Measurements from ENCODE around the gene TLE4. TPM values are rescaled to one million over a fixed set of nuclear protein-coding genes. Genes with fewer than 3 reads are reported as not detected.

TLE4 gene
- total RNA-seq, 4 donors from 2014 or later, result 30.5 to 66.2 (median 46.4) TPM

GRCh38 chr9:79708541-79708940 is 136.8 kb downstream of the TLE4 start:
- no peak for ATAC-seq
- Histone ChIP-seq H3K9me3 (no peaks in the 10 kb centered on the region), H3K4me1 (no peaks in the 10 kb centered on the region), H3K27me3 (no peaks in the 10 kb centered on the region), H3K36me3 (peaks cover 0 to 91% of the 10 kb centered on the region in 2 donors), H3K4me3 (no peak overlapping the region), H3K27ac (no peak overlapping the region)
- 97 to 100% methylated on average over 8 to 13 of the region's 13 CpGs for WGBS, 2 donors (ENCODE audit: low coverage in 1 of 2)
- TF ChIP-seq POLR2A (IDR thresholded peaks at IDR 0.05), result no peak

DNA sequence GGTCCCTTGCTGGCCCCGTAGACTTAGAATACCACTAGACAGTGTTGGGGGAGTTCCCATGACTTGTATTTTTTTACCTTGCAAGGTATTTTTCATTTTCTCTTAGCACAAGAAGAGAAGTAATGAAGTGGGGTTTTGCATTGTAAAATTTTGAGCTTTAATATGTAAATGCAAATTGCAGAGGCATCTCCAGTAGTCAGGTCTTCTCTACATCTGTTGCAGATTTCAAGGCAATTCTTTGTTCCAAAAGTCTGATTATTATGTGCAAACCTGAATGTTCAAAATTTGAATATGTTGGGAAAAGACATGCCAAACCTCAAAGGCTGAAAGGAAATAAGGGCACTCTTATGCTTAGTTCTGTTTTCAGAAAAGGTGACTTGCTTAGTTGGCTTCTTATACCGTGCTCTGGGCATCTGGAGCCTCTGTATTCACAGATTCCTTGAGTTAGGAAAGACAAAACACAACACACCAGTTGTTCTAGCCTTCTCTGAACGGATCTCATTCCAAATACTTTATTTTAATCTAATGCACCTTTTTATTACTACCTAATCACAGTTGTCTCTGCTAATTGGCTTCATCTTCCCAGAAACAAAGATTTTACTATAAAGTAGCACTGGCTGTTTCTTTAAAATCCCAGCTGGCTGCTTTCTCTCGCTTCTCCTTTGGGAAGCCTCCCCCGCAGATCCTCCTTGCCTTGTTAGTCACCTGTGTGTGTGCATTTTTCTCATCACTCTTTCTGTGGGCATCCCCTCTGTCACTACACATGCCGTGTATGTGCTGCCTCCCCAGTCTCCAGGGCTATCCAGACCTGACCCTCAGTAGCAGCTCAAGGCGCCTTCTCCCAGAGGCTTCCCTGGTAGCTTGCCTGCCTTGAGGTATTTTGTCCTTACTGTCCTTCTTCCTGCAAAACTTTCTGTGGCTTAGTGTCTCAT is 138.2 kb downstream of the TLE4 start:
- H3K36me3 ChIP-seq, result peaks cover 0 to 98% of the 10 kb centered on the region in 2 donors
- H3K4me3 ChIP-seq, result no peak overlapping the region
- ATAC-seq, result no peak
- H3K27me3 ChIP-seq, result no peaks in the 10 kb centered on the region
- H3K27ac ChIP-seq, result no peak overlapping the region
- 91 to 94% methylated on average over 4 to 7 of the region's 7 CpGs for WGBS, 2 donors (ENCODE audit: low coverage in 1 of 2)
- no peaks in the 10 kb centered on the region for H3K9me3 ChIP-seq
- no peaks in the 10 kb centered on the region for H3K4me1 ChIP-seq
- TF ChIP-seq CTCF (IDR thresholded peaks at IDR 0.05), result no peak

DNA sequence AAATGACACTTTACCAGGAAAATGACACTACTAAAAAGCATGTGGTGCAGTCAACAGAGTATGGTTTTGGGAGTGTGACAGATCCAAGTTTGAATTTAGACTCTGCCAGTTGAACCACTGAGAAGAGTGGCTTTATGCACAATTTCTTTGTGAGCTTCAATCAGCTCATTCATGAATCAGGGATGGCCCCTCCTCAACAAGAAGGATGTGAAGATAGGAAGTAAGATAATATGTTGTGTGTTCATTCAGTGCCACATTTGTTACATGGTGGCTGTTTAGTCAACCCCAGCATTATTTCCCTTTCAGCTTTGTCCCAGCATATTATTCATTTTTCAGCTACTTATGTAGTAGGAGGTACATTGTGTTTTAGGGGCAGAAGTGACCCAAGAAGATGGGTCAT is 140.1 kb downstream of the TLE4 start:
- Histone ChIP-seq H3K4me1 (no peaks in the 10 kb centered on the region), H3K4me3 (no peak overlapping the region), H3K36me3 (peaks cover 5 to 98% of the 10 kb centered on the region in 2 donors), H3K9me3 (no peaks in the 10 kb centered on the region), H3K27me3 (no peaks in the 10 kb centered on the region), H3K27ac (no peak overlapping the region)
- ATAC-seq, result no peak
- TF ChIP-seq POLR2AphosphoS5 (IDR thresholded peaks at IDR 0.05) (no peak), CTCF (IDR thresholded peaks at IDR 0.05) (no peak), EP300 (IDR thresholded peaks at IDR 0.05) (no peak), POLR2A (IDR thresholded peaks at IDR 0.05) (no peak)

- WGBS, 2 donors (ENCODE audit: low coverage in 1 of 2), result 100% methylated on average over 1 to 2 of the region's 2 CpGs
- Histone ChIP-seq H3K4me3 (no peak overlapping the region), H3K27me3 (no peaks in the 10 kb centered on the region), H3K36me3 (peaks cover 8 to 99% of the 10 kb centered on the region in 2 donors), H3K4me1 (no peaks in the 10 kb centered on the region), H3K27ac (no peak overlapping the region), H3K9me3 (no peaks in the 10 kb centered on the region)
- ATAC-seq, result no peak
- no peak for TF ChIP-seq CTCF (IDR thresholded peaks at IDR 0.05)
- TF ChIP-seq POLR2AphosphoS5 (IDR thresholded peaks at IDR 0.05), result no peak
- no peak for TF ChIP-seq EP300 (IDR thresholded peaks at IDR 0.05)
- TF ChIP-seq POLR2A (IDR thresholded peaks at IDR 0.05), result no peak
These were observed 147.3 kb downstream of the TLE4 start for GRCh38 chr9:79719021-79719420.

- Histone ChIP-seq H3K27me3 (no peaks in the 10 kb centered on the region), H3K9me3 (no peaks in the 10 kb centered on the region), H3K27ac (no peak overlapping the region), H3K4me3 (no peak overlapping the region), H3K36me3 (peaks cover 8 to 100% of the 10 kb centered on the region in 2 donors), H3K4me1 (no peaks in the 10 kb centered on the region)
- no peak for ATAC-seq
- no peak for TF ChIP-seq EP300 (IDR thresholded peaks at IDR 0.05)
- no peak for TF ChIP-seq POLR2AphosphoS5 (IDR thresholded peaks at IDR 0.05)
- no peak for TF ChIP-seq CTCF (IDR thresholded peaks at IDR 0.05)
- TF ChIP-seq POLR2A (IDR thresholded peaks at IDR 0.05), result no peak
- WGBS, 2 donors (ENCODE audit: low coverage in 1 of 2), result 99% methylated on average over 11 of the region's 11 CpGs; no CpG with 5 or more reads in 1 of the 2 donors
These were observed 148.2 kb downstream of the TLE4 start for GRCh38 chr9:79719989-79720388.
